ENCODE data around the gene CNTNAP5. TPM values are rescaled to one million over a fixed set of nuclear protein-coding genes. Genes with fewer than 3 reads are reported as not detected.

The CNTNAP5 gene
- total and polyA plus RNA-seq, 8 donors: 0.03 to 0.29 (median 0.10) TPM; not detected in 4

DNA sequence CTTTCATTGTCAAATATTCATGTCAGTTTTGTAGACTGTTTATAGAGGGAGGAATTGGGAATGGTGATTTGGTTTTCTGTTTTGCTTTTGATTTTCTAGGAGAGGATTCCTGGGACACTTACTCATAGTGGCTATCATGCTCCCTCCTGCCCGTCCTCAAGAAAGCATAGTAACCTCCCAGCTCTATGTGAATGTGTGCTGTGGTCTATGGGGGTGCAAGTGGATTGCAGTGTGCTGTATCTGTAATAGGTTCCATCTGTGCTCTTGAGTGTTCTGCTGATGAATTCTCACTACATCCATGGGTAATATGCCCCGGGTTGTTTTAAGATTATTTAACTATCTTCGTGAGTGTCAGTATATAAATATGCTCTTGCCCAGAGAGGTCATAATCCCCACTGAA lies 811.3 kb downstream of the CNTNAP5 start:
- no peaks in the 10 kb centered on the region for H3K27me3 ChIP-seq
- TF ChIP-seq CTCF (IDR thresholded peaks at IDR 0.05): no peak
- ATAC-seq (peak; percentile 50), DNase-seq (peak in 2 of 4 donors; percentile 27 to 46)
- no peaks in the 10 kb centered on the region for H3K4me1 ChIP-seq
- H3K27ac ChIP-seq: no peak overlapping the region
- no peak overlapping the region for H3K4me3 ChIP-seq
- H3K9me3 ChIP-seq: no peaks in the 10 kb centered on the region
- intact Hi-C loops (cut with DNase I): no loop called here
- H3K36me3 ChIP-seq: no peaks in the 10 kb centered on the region

GRCh38 chr2:124837496-124837895 lies 812.4 kb downstream of the CNTNAP5 start:
- intact Hi-C loops (cut with DNase I): no loop called here
- no peaks in the 10 kb centered on the region for H3K4me1 ChIP-seq
- H3K4me3 ChIP-seq: no peak overlapping the region

DNA sequence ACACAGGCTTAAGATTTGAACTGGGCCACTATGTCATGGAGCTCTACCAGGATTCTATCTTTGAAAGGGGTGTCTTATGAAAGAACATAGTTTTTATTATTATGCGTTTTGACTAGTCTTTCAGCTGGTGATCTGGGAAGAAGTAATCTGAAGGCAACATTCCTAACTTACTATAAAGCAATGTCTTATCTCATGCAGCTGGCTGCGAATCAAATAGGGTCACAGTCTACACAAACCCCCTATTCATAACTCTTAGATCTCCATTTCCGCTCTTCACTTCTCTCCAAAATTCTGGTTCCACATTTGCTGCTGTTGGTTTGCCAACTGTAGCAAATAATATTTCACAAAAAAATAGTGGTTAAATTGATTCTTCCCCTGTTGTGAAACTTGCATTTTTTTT lies 813.3 kb downstream of the CNTNAP5 start:
- intact Hi-C loops (cut with DNase I): no loop called here

More at GRCh38 chr2:124837496-124837895, 812.4 kb downstream of the CNTNAP5 start:
- Histone ChIP-seq H3K27ac (no peak overlapping the region), H3K36me3 (no peaks in the 10 kb centered on the region), H3K9me3 (no peaks in the 10 kb centered on the region), H3K27me3 (no peaks in the 10 kb centered on the region)
- DNase-seq (peak in 2 of 4 donors; percentile 63 to 73), ATAC-seq (no peak)
- no peak for TF ChIP-seq CTCF (IDR thresholded peaks at IDR 0.05)

GRCh38 chr2:124867247-124867646 lies 842.2 kb downstream of the CNTNAP5 start:
- no peak for ATAC-seq

More for the DNA sequence above, 813.3 kb downstream of the CNTNAP5 start:
- Histone ChIP-seq H3K9me3 (no peaks in the 10 kb centered on the region), H3K27me3 (no peaks in the 10 kb centered on the region), H3K36me3 (no peaks in the 10 kb centered on the region), H3K27ac (no peak overlapping the region), H3K4me3 (no peak overlapping the region), H3K4me1 (no peaks in the 10 kb centered on the region)
- DNase-seq: peak in 2 of 4 donors; percentile 86 to 93
- no peak for ATAC-seq
- TF ChIP-seq CTCF (IDR thresholded peaks at IDR 0.05): no peak

GRCh38 chr2:124874219-124874618 lies 849.1 kb downstream of the CNTNAP5 start:
- ATAC-seq (no peak), DNase-seq (peak in 1 of 4 donors; percentile 15)
- H3K9me3 ChIP-seq: no peaks in the 10 kb centered on the region
- H3K27me3 ChIP-seq: no peaks in the 10 kb centered on the region
- no peak overlapping the region for H3K27ac ChIP-seq
- TF ChIP-seq CTCF (IDR thresholded peaks at IDR 0.05): no peak
- H3K36me3 ChIP-seq: no peaks in the 10 kb centered on the region
- H3K4me1 ChIP-seq: no peaks in the 10 kb centered on the region
- no peak overlapping the region for H3K4me3 ChIP-seq
- intact Hi-C loops (cut with DNase I): no loop called here

More at GRCh38 chr2:124867247-124867646, 842.2 kb downstream of the CNTNAP5 start:
- no peak overlapping the region for H3K27ac ChIP-seq
- TF ChIP-seq CTCF (IDR thresholded peaks at IDR 0.05): no peak
- intact Hi-C loops (cut with DNase I): no loop called here
- H3K27me3 ChIP-seq: no peaks in the 10 kb centered on the region
- no peaks in the 10 kb centered on the region for H3K36me3 ChIP-seq
- DNase-seq: no peak
- no peak overlapping the region for H3K4me3 ChIP-seq
- H3K4me1 ChIP-seq: no peaks in the 10 kb centered on the region
- H3K9me3 ChIP-seq: no peaks in the 10 kb centered on the region

All from left lung (tissue), 10 donors.